HG03139 (cell line): ENCODE data around the gene SPEF2.

Experiments
- ATAC-seq: cut with Tn5 transposase; IDR thresholded peaks from one replicate; pipeline ENCODE4 v1.9.1; 2021; ENCODE audit not compliant: unreplicated experiment

SPEF2 gene

DNA sequence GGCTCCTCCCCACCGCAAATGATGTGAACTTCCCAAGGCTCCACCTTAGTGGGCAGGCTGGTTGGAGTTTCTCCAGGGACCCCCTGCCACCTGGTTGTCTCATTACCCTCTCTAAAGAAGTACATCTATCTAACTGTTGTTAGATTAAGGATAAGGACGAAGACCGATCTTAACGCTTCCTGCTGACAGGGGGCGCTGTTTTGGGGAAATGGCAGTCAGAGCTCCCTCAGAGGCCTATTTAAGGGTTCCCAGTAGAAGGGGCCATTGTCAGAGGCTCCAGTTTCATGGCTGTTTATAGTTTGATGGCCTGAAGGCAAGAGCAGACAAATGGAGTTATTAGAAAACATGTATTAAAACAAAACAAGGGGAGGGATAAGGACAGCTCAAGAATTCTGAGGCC is 100.1 kb downstream of the SPEF2 start:
- no peak for ATAC-seq

DNA sequence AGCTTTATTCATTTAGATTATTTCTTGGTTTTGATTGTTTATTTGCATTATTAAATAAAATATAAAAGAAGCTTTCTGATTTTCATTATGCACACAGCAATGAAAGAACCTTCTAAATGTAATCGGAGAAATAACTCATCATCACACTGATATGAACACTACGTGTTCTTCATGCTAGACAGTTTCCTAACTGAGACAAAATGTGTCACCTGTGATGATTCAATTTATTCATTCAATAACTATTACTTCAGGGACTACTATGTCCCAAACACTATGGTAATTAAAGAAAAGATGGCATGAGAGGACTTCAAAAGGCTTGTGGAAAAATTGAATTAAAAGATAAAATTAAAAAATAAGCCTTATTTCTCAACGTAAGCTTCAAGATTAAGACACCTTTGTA is 118.1 kb downstream of the SPEF2 start:
- no peak for ATAC-seq

DNA sequence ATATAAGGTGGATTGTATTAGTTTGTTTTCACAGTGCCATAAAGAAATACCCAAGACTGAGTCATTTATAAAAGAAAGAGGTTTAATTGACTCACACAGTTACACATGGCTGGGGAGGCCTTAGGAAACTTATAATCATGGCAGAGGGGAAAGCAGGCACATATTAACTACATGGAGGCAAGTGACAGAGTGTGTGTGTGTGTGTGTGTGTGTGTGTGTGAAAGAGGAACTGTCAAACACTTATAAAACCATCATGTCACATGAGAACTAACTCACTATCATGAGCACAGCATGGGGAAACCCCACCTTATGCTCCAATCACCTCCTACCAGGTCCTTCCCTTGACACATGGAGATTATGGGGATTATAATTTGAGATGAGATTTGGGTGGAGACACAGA is 118.6 kb downstream of the SPEF2 start:
- ATAC-seq, result no peak

DNA sequence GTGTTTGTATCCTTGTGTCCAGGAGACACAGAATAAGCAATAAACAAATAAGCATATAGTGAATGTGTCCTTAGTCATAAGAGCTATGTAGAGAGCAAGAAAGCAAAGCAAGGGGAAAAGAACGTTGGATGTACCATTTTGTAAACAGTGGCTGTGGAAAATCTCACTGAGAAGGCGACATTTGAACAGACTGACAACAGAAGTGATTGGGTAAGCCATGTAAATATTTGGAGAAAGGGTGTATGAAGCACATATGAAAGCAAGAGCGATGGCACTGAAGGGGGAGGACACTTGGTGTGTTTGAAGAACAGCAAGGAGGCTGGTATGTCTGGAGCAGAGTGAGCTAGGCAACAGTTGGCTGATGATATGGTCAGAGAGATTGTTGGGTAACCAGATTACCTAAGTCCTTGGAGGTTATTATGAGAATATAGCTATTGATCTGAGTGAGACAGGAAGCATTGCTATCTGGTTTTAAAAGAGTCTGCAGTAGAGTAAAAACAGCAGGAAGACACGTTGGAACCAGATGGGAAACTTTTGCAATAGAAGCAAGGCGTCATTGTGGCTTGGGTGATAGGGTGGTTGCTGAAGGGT is 123.6 kb downstream of the SPEF2 start:
- no peak for ATAC-seq

DNA sequence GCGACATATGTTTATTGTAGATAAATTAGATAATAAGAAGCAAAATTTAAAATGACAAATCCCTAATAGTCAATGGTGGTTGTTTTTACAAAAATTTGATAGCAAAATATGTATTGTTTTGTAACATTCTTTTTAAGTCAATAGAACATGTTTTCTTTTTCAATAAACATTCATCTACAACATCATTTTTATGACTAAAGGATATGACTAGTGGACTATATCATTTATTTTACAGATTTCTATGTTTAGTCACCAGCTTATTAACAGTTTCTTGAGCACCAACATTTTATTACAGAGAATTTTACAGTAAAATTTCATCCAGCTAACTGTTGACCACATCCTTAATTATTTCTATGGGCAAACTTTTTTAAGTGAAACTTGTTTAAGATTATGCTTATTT is 124.3 kb downstream of the SPEF2 start:
- ATAC-seq, result no peak

DNA sequence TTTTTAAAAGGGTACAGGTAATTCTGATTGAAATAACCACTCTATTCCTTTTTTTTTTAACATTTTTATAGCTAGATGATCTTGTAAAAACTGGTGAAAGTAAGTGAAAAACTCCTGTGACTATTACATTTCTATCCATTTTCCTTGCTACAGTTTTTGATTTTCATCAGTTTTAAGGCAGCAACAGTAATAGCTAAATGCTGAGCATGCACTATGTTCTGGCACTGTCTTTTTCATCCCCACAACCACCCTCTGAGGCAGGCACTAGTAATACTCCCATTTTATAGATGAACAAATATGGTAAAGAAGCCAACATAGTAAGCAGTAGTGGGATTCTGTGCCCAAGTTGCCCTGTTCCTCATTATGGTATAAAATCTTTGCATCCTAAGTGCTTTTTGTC is 126.0 kb downstream of the SPEF2 start:
- ATAC-seq, result no peak

DNA sequence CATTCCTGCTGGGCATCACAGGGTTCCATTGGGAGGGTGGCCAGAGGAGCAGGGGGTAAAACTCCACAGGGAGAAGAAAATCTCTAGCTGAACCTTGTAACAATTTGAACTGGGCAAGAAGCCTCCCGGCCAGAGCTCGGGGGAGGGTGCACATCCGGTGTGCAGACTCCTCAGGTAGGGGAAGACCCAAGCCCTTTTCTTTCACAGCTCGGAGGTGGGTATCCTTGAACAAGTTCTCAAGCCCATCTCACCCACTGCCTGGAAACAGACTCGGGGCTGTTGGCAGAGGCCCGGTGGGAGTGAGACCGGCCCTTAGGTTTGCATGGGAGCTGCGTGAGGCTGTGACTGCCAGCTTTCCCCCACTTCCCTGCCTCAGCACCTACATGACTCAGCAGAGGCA is 127.5 kb downstream of the SPEF2 start:
- ATAC-seq, result no peak

DNA sequence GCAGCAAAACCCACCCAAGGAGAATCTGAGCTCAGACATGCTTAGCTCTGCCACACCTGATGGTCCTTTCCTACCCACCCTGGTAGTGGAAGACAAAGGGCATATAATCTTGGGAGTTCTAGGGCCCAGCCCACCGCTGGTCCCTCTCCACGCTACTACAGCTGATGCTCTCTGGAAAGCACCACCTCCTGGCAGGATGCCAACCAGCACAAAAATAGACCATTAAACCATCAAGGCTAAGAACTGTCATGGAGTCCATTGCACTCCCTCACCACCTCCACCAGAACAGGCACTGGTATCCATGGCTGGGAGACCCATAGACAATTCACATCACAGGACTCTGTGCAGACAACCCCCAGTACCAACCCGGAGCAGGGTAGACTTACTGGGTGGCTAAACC is 128.0 kb downstream of the SPEF2 start:
- no peak for ATAC-seq

DNA sequence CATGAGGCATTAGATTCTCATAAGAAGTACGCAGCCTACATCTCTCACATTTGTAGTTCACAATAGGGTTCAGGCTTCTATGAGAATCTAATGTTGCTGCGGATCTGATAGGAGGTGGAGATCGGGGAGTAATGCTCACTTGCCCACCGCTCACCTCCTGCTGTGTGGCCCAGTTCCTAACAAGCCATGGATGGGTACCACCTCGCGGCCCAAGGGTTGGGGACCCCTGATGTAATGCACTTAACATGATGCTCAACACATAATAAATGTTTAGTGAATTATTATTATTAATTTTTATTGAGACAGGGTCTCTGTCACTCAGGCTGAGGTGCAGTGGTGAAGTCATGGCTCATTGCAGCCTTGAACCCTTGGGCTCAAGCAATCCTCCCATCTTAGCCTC is 134.3 kb downstream of the SPEF2 start:
- ATAC-seq, result no peak

DNA sequence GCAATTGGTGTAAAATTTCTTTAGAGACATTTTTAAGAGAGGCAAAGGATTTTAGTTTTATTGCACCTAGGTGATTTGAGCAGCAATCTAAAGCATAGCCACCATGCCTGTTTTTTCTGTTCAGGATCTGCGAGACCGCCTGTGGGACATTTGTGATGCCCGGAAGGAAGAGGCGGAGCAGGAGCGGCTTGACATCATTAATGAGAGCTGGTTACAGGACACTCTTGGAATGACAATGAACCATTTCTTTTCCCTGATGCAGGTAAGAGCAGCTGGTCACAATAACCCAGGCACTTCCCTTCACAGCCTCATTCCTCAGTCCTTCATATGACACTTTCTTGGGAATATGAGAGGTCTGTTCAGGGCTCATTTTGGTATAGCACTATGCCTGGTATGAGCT is 135.8 kb downstream of the SPEF2 start:
- no peak for ATAC-seq

DNA sequence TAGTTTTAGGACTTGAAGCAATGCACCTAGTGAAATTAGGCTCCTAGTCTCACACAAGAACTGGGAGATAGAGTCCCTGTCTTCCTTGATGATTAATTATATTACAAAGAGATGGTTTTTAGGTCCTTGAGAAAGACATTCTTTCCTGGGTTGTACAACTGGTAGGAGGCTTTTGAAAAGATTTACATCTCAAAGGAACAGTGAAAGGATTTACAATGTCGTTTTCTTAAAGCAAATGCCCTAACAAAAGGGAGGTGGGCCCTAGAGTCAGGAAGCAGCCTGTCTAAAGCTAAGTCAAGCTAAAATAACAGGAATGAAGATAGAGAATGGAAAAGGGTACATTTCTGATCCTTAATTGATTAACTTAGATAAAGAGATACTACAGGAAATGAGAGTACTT is 136.8 kb downstream of the SPEF2 start:
- ATAC-seq, result no peak

DNA sequence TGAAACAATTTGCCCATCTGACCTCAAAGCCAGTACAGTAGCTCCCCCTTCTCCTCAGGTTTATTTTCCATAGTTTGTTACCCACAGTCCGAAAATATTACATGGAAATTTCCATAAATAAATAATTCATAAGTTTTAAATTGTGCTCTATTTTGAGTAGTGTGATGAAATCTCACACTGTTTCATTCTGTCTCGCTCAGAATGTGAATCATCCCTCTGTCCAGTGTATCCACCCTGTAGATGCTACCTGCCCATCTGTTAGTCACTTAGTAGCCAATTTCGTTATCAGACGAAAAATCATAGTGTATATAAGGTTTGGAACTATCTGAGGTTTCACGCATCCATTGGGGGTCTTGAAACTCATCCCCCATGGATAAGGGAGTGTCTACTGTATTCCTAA is 138.3 kb downstream of the SPEF2 start:
- ATAC-seq, result no peak

DNA sequence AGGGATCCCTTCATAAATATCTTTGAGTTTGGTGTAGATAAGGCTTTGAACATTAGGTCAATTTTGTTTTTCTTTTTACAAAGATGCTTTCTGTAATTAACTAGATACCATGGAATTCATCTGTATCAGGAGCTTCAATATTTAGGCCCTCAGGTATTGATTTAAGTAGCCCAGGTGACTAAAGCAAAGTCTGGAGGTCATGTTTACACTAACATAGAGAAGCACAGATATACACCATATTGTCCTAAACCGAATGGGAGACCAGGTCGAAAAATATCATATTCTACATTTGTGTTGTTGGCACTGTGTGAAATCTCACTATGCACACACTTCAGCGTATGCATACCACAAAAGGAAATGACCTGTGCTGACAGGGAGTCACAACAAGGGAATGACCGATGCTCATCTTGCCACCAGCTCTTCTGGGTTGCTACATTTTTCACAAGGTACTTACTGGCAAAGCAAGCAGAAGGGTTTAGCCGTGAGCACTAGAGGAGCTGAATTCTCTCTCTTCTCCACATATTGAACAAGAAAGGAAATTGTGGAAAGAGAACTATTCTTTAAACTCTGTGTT is 140.6 kb downstream of the SPEF2 start:
- no peak for ATAC-seq

DNA sequence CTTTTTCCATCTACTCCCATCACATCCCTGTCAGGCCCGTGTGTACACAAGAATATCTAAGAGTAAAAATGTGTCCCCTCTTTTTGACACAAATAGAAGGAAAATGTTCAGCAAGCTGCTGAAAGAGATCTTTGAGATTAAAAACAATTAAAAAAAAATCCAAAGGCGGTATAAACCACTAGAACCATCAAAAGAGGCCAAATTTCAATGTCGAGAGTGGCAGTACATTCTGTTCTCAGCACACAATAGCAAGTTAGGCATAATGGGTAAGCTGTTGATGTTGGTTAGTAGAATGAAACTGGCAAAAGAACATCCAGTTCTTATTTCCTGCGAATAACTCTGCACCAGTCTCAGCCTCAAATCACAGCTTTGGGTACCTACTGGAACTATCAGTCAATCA is 143.9 kb downstream of the SPEF2 start:
- ATAC-seq, result no peak

DNA sequence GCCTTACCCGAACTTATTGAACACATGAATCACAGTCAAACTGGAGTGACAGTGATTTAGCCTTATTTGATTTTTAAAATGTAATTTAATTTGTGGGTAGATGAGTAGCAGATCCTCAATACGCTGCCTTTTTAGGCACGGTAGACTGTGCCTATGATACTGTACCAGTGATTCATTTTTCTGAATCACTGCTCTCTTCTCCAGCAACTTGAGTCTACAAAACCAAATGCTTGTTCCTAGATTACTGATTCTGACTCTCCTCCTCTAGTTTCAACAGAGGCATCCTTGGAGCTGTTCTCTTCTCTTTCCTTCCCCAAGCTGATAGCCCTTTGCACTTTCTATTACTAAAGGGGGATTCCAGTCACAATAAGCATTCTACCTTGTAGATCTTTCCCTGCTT is 144.7 kb downstream of the SPEF2 start:
- no peak for ATAC-seq

DNA sequence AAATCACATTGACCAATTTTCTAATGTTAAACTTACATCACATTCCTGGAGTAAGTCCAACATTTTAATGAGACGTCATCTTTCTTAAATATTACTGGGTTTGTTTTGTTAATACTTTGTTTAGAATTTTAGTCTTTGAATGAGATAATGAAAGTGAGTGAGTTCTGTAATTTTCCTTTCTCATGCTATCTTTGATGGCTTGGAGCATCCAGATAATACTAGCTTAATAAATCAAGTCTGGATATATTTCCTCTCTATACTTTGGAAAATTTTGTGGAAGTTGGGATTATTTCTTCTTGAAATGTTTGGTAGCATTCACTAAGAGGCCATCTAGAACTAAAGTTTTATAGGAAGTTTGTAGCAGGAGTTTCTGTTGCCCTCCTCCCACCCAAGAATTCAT is 148.3 kb downstream of the SPEF2 start:
- ATAC-seq, result no peak

DNA sequence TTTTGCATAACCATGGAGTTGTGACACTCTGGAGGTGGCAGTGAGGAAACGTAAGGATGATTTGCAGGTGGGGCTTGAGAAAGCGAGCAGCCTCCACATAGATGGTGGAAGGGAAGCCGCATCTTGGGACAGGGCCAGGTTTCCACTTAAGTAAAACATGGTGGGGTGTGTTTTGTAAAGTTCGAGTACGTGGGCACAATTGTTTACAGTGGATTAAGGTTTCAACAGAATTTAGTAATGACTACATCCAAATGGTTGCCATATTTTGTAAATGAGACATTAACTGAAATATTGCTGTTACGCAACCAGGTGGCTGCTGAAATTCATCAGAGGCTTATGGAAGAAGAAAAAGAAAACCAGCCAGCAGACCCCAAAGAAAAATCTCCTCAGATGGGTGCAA is 153.6 kb downstream of the SPEF2 start:
- ATAC-seq, result no peak

DNA sequence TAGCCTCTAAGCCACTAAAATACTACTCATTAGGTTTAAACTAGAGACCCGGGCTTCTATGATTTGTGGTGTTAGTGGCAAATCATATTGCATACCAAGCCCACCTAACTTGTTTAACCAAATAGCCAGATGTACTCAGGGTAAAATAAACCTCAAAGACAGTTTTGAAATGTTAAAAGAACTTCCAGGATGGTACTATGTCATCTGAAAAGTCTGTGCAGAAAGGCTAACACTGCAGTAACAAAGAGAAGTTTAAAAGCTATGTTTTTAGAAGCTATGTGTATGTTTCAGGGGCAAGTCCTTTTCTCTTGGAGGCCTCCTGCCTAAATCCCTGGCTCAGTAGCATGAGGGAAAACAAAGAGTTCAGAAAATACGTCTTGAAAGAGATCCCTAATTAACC is 154.2 kb downstream of the SPEF2 start:
- no peak for ATAC-seq

DNA sequence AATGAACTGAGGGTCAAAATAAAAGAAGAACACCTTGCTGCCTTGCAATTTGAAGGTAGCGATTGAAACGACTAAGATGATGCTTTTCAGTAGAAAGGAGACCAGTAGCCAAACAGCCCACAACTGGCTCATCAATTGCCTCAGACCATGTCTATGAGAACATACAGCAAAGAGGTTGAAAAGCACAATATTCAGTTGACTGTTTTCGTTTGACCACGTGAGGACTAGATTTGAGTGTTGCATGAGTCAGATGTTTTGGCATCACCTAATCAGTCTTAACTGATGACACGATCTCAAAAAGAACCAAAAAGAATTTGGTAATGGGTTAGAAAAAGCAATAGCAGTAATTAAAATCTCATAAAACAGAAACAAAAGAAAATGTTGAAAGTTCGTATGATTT is 156.3 kb downstream of the SPEF2 start:
- no peak for ATAC-seq

DNA sequence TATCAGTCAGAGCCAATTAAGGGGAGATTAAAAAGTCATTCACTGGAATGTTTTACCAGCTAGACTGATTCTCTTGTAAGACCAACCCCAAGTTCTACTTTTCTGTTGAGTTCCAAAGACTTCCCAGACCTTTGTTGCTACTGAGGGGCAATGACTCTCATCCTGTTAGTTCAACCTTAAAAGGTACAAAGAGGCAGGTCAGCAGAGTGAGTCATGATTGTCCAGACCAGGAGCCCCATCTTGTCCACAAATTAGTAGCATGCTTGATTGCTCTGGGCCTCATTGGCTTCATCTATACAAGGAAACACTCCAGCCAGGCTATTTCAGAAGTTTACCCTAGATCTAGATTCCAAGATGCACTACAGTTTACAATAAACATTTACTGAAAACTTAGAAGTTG is 159.1 kb downstream of the SPEF2 start:
- ATAC-seq, result no peak

DNA sequence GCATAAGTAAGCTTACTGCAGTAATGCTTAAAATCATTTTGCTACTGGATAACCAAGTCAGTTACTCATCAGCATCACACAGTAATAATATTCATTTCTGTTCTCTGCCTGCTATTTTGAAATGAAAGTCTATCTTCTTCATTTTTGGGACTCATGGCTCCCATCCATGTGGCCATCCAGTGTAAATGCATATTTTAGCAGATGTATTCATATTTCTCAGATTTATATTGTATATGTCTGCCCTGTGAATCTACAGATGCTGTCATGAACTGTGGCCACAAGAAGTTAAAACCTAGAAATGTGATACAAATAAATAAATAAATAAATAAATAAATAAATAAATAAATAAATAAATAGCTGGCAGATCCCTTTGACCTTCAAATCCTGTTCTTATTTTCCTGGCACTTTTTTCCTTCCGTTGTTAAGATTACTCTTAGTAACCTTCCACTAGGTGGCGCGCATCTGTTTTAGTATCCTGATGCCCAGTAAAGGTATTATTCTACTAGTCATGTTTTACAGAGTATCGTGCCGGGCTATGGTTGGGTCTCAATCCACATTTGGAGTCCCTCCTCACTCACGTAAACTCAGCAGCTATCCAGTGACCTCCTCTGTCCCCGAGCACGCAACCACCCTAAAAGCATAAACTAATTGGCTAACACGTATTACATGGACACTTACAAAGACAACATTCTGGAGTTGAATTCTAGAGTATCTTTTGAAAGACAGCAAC is 159.9 kb downstream of the SPEF2 start:
- ATAC-seq, result no peak

DNA sequence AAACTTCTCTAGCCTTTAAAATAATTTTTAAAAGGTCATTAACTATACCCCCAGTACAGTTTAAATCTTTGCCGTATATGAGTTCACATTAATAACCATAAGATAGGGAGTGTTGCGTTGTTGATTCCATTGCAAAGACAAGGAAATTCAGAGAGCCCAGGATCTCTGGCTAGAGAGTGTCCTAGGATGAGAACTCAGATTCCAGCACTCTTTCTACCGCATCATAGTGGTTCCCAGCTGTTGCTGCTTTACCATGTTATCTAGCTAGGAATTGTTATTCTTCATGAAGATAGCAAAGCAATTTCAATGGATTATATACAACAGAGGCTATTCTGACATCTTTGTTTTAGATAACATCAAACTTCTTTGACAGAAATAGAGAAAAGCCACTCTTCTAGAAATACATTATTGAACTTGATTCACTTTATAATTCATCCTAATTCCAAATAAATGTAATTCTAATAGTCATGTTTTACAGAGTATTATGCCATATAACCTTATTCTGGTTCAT is 160.7 kb downstream of the SPEF2 start:
- no peak for ATAC-seq

DNA sequence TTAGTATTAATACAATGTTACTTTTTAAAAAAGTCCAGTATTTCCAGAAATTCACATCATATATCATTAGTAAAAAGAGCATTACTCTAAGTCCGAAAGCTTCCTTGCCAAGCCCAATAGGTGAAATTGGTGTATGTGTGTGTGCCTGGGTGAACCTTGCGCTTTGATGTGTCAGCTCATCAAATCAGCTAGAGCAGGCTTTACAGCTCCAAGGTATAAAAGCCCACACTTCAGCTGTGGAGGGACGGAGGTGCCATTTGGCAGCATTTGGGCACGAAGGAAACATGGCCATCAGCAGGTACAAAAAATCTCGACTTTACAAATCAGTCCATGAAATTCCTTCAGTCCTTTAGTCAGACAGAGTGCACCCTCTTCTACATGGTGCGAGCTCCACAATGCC is 162.6 kb downstream of the SPEF2 start:
- ATAC-seq, result no peak
